ENCODE results near the gene PAM.

Gene PAM

GRCh38 chr5:102794047-102794446 is 38.9 kb downstream of the PAM start:
- Histone ChIP-seq H3K4me3 (ENCODE audit: severe bottlenecking) (no peak overlapping the region), H3K27ac (ENCODE audit: poor library complexity, severe bottlenecking) (no peak overlapping the region), H3K9me3 (ENCODE audit: severe bottlenecking) (no peaks in the 10 kb centered on the region), H3K27me3 (ENCODE audit: insufficient read depth, poor library complexity, severe bottlenecking) (no peaks in the 10 kb centered on the region), H3K4me1 (ENCODE audit: insufficient read depth, poor library complexity, severe bottlenecking) (peaks cover 15% of the 10 kb centered on the region), H3K36me3 (ENCODE audit: low read depth) (no peaks in the 10 kb centered on the region)
- no peak for DNase-seq (ENCODE audit: low spot score)
- ATAC-seq (ENCODE audit: low read depth) = no peak
- TF ChIP-seq, protein P1, sequence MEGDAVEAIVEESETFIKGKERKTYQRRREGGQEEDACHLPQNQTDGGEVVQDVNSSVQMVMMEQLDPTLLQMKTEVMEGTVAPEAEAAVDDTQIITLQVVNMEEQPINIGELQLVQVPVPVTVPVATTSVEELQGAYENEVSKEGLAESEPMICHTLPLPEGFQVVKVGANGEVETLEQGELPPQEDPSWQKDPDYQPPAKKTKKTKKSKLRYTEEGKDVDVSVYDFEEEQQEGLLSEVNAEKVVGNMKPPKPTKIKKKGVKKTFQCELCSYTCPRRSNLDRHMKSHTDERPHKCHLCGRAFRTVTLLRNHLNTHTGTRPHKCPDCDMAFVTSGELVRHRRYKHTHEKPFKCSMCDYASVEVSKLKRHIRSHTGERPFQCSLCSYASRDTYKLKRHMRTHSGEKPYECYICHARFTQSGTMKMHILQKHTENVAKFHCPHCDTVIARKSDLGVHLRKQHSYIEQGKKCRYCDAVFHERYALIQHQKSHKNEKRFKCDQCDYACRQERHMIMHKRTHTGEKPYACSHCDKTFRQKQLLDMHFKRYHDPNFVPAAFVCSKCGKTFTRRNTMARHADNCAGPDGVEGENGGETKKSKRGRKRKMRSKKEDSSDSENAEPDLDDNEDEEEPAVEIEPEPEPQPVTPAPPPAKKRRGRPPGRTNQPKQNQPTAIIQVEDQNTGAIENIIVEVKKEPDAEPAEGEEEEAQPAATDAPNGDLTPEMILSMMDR (IDR thresholded peaks at IDR 0.05; ENCODE audit: poor library complexity, severe bottlenecking) = no peak

DNA sequence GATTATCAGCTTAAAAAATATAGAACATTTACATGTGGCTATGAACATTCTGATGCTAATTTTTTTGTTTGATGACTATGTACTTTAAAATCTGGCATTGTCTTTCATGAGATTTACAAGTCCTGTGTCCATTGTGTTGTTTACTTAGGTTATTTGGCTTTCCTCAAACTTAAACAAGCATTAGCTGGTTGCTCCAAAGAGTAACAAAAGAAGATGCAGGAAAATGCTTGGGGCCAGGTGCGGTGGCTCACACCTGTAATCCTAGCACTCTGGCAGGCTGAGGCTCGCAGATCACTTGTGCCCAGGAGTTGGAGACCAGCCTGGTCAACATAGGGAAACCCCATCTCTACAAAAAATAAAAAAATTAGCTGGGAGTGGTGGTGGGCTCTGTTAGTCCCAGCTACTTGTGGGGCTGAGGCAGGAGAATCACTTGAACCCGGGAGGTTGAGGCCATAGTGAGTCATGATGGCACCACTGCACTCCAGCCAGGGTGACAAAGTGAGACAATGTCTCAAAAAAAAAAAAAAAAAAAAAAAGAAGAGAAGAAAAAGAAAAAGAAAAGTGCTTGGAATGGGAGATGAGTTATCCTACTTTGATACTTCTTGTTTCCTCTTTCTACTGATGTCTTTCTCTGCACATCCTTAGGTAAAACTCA is 39.7 kb downstream of the PAM start:
- DNase-seq (ENCODE audit: low spot score) = no peak
- no peaks in the 10 kb centered on the region for H3K9me3 ChIP-seq (ENCODE audit: severe bottlenecking)
- H3K4me3 ChIP-seq (ENCODE audit: severe bottlenecking) = no peak overlapping the region
- peaks cover 15% of the 10 kb centered on the region for H3K4me1 ChIP-seq (ENCODE audit: insufficient read depth, poor library complexity, severe bottlenecking)
- TF ChIP-seq, protein P1 (IDR thresholded peaks at IDR 0.05; ENCODE audit: poor library complexity, severe bottlenecking) = no peak
- H3K27me3 ChIP-seq (ENCODE audit: insufficient read depth, poor library complexity, severe bottlenecking) = no peaks in the 10 kb centered on the region
- H3K27ac ChIP-seq (ENCODE audit: poor library complexity, severe bottlenecking) = no peak overlapping the region
- no peaks in the 10 kb centered on the region for H3K36me3 ChIP-seq (ENCODE audit: low read depth)
- peak; percentile 58 for ATAC-seq (ENCODE audit: low read depth)

DNA sequence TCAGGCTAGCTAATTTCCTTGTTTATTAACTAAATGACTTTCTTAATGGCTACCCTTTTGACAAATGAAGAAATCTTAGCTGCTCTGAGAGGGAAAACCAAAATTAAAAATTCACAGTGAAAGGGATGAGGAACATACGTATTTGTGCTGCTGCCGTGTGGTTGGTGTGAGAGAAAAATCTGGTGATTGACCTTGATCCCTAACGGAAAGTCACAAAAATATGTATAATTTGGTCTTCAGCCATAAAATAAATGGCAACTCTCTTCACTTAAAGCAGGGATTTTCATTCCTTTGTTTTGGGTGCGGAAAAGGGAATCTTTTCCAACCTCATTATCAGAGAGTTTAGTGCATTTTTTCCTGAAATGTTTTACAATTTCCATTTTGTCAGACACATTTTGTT is 40.4 kb downstream of the PAM start:
- Histone ChIP-seq H3K36me3 (ENCODE audit: low read depth) (no peaks in the 10 kb centered on the region), H3K4me1 (ENCODE audit: insufficient read depth, poor library complexity, severe bottlenecking) (peaks cover 15% of the 10 kb centered on the region), H3K27me3 (ENCODE audit: insufficient read depth, poor library complexity, severe bottlenecking) (no peaks in the 10 kb centered on the region), H3K9me3 (ENCODE audit: severe bottlenecking) (no peaks in the 10 kb centered on the region), H3K4me3 (ENCODE audit: severe bottlenecking) (no peak overlapping the region), H3K27ac (ENCODE audit: poor library complexity, severe bottlenecking) (no peak overlapping the region)
- ATAC-seq (ENCODE audit: low read depth) (no peak), DNase-seq (ENCODE audit: low spot score) (no peak)
- TF ChIP-seq, protein P1 (IDR thresholded peaks at IDR 0.05; ENCODE audit: poor library complexity, severe bottlenecking) = no peak

DNA sequence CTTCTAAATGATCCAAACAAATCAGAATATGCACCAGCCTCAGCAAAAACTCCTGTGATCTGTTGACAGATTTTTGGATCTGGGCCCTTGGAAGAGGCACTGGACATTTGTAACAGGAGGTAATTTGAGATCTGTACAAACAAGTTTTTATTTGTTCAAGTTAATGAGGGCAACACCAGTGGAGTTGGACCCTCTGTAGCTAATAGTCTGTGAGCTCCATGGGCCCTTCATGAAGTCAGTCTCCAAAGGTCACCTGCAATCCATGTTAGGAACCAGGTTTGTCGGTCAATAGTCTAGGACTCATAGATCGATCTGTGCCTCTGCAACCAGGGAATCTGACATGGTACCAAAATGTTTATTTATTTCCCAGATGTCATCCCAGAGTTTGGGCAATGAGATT is 40.9 kb downstream of the PAM start:
- Histone ChIP-seq H3K27ac (ENCODE audit: poor library complexity, severe bottlenecking) (no peak overlapping the region), H3K4me1 (ENCODE audit: insufficient read depth, poor library complexity, severe bottlenecking) (peaks cover 15% of the 10 kb centered on the region), H3K36me3 (ENCODE audit: low read depth) (no peaks in the 10 kb centered on the region), H3K4me3 (ENCODE audit: severe bottlenecking) (no peak overlapping the region), H3K9me3 (ENCODE audit: severe bottlenecking) (no peaks in the 10 kb centered on the region), H3K27me3 (ENCODE audit: insufficient read depth, poor library complexity, severe bottlenecking) (no peaks in the 10 kb centered on the region)
- TF ChIP-seq, protein P1 (IDR thresholded peaks at IDR 0.05; ENCODE audit: poor library complexity, severe bottlenecking) = no peak
- ATAC-seq (ENCODE audit: low read depth) (no peak), DNase-seq (ENCODE audit: low spot score) (no peak)

- Histone ChIP-seq H3K4me3 (ENCODE audit: severe bottlenecking) (no peak overlapping the region), H3K27me3 (ENCODE audit: insufficient read depth, poor library complexity, severe bottlenecking) (no peaks in the 10 kb centered on the region), H3K4me1 (ENCODE audit: insufficient read depth, poor library complexity, severe bottlenecking) (peaks cover 15% of the 10 kb centered on the region), H3K36me3 (ENCODE audit: low read depth) (no peaks in the 10 kb centered on the region), H3K27ac (ENCODE audit: poor library complexity, severe bottlenecking) (no peak overlapping the region), H3K9me3 (ENCODE audit: severe bottlenecking) (no peaks in the 10 kb centered on the region)
- TF ChIP-seq, protein P1 (IDR thresholded peaks at IDR 0.05; ENCODE audit: poor library complexity, severe bottlenecking) = no peak
- DNase-seq (ENCODE audit: low spot score) (no peak), ATAC-seq (ENCODE audit: low read depth) (no peak)
These were observed 41.4 kb downstream of the PAM start for GRCh38 chr5:102796498-102796897.
